Gastrocnemius medialis (tissue), 4 donors: ENCODE results near the gene AP1B1. TPM values are rescaled to one million over a fixed set of nuclear protein-coding genes. Genes with fewer than 3 reads are reported as not detected.
"Not testable (repeated sequence)": the region's sequence is repeated elsewhere in the genome, so short reads cannot be mapped to it uniquely, and the experiment has no call there.

Source experiments
- ATAC-seq, 2 donors: fragments of 150-250 bp; one replicate each; pipeline ENCODE4 v1.9.1; 2016
- DNase-seq, 2 donors: peaks; one replicate each; pipeline ENCODE4 v3.0.0-alpha.2; 2019
- H3K27ac ChIP-seq, 4 donors: fragments of 200-600 bp; sonication (generic); 1 replicate in 1 of 4; 2 replicates in 3 of 4; pipeline ENCODE4 v1.5.1; 2016 to 2018; ENCODE audit warnings: mild to moderate bottlenecking in 2 of 4, moderate library complexity in 1 of 4
- H3K27me3 ChIP-seq, 3 donors: fragments of 200-600 bp; sonication (generic) in 2 of 3; 1 replicate in 1 of 3; 2 replicates in 2 of 3; pipeline versions ENCODE4 v1.5.1 to v1.6.0; 2016 to 2019; ENCODE audit warnings: mild to moderate bottlenecking in 1 of 3, moderate library complexity in 1 of 3
- H3K36me3 ChIP-seq, 2 donors: fragments of 200-600 bp; sonication (generic) in 1 of 2; one replicate each; pipeline ENCODE4 v1.5.1; 2017 to 2018
- H3K4me1 ChIP-seq, 2 donors: fragments of 200-600 bp; sonication (generic) in 1 of 2; one replicate each; pipeline ENCODE4 v1.5.1; 2016 to 2017; ENCODE audit warnings: mild to moderate bottlenecking in 2 of 2
- H3K4me3 ChIP-seq, 4 donors: fragments of 200-600 bp; sonication (generic) in 3 of 4; 1 replicate in 1 of 4; 2 replicates in 3 of 4; pipeline ENCODE4 v1.5.1; 2016 to 2019; ENCODE audit warnings: mild to moderate bottlenecking in 2 of 4
- H3K9me3 ChIP-seq, 3 donors: fragments of 200-600 bp; sonication (generic) in 2 of 3; 1 replicate in 1 of 3; 2 replicates in 2 of 3; pipeline ENCODE4 v1.5.1; 2016 to 2019
- POLR2A ChIP-seq, 2 donors: fragments of 450-650 bp; IDR thresholded peaks; one replicate each; pipeline ENCODE4 v1.6.1; 2017; ENCODE audit warnings: antibody characterized with exemption in 2 of 2, mild to moderate bottlenecking in 2 of 2, moderate library complexity in 2 of 2
- in situ Hi-C, 4 donors: fragments of 200-750 bp; cut with MboI; loops; one replicate each; pipeline versions ENCODE4 v1.15.0 to v1.8.0; 2017; ENCODE audit warnings: low sequenced_read_pairs in 4 of 4
- intact Hi-C: fragments of 100-400 bp; cut with DNase I; formaldehyde crosslinking; loops from one replicate; pipeline ENCODE4 v1.15.1; 2023; ENCODE audit warnings: low total_unique reads
- total RNA-seq, 4 donors: library from RNA; depleted of rRNA; stranded (reverse); fragments of >200 nt; gene quantifications; one replicate each; pipeline versions ENCODE4 v1.1.0 to v1.2.3, GENCODE V29; 2016
- TF ChIP-seq, protein P1 (sequence below), 5 experiments: fragments of 450-650 bp in 3 of 5; fragments of 200-600 bp in 2 of 5; sonication (generic) in 2 of 5; IDR thresholded peaks in 4 of 5; conservative IDR thresholded peaks in 1 of 5; 1 replicate in 4 of 5; 2 replicates in 1 of 5; pipeline ENCODE4 v1.5.1; 2016 to 2019; ENCODE audit warnings: antibody characterized with exemption in 5 of 5, mild to moderate bottlenecking in 3 of 5, moderate library complexity in 3 of 5

Gene AP1B1
- total RNA-seq, 4 donors from 2014 or later, result 26.5 to 44.6 (median 37.3) TPM

DNA sequence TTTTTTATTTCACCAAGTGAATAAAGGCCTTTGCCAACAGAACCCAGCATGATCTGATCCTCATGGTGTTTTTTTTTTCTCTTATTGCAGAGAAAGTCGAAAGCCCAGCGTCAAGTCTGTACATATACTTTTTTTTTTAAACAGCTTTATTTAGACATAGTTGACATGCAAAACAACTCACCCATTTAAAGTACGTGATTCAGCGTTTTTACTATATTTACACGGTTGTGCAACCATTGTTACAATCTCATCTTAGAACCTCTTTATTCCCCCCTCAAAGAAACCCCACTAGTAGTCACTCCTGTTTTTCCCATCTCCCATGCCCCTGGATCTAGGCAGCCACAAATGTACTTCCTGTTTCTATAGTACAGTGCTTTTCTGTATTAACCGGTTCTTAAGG is 20.6 kb upstream of the AP1B1 start:
- intact Hi-C loops, result no loop called here
- in situ Hi-C loops, result no loop called here
- ATAC-seq, result no peak

DNA sequence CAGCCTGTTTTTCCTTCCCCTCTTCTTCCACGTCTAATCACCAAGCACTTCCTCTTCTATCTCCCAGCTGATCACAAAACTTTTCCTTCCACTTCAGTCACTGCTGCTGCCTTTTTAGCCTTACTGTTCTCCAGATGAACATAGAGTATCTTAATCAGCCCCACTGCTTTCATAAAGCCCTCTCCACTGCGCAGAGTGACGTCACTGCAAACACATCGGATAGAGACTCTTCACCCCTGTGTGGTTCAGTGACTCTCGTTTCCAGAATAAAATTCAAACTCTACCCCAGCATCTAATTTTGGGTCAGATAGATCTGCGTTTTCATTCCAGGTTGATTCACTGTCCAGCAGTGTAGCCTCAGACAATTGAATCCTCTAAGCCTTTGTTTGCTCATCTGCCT is 13.2 kb upstream of the AP1B1 start:
- H3K27ac ChIP-seq, ATAC-seq, H3K4me1 ChIP-seq, in situ Hi-C loops, intact Hi-C loops, DNase-seq, H3K9me3 ChIP-seq, H3K36me3 ChIP-seq, H3K4me3 ChIP-seq, H3K27me3 ChIP-seq: not testable (repeated sequence)

More for the DNA sequence above, 20.6 kb upstream of the AP1B1 start:
- no peaks in the 10 kb centered on the region for H3K9me3 ChIP-seq
- DNase-seq, result no peak
- no peaks in the 10 kb centered on the region for H3K36me3 ChIP-seq
- no peak for TF ChIP-seq POLR2A (IDR thresholded peaks at IDR 0.05)
- TF ChIP-seq, protein P1, sequence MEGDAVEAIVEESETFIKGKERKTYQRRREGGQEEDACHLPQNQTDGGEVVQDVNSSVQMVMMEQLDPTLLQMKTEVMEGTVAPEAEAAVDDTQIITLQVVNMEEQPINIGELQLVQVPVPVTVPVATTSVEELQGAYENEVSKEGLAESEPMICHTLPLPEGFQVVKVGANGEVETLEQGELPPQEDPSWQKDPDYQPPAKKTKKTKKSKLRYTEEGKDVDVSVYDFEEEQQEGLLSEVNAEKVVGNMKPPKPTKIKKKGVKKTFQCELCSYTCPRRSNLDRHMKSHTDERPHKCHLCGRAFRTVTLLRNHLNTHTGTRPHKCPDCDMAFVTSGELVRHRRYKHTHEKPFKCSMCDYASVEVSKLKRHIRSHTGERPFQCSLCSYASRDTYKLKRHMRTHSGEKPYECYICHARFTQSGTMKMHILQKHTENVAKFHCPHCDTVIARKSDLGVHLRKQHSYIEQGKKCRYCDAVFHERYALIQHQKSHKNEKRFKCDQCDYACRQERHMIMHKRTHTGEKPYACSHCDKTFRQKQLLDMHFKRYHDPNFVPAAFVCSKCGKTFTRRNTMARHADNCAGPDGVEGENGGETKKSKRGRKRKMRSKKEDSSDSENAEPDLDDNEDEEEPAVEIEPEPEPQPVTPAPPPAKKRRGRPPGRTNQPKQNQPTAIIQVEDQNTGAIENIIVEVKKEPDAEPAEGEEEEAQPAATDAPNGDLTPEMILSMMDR (IDR thresholded peaks at IDR 0.05 in 4 of 5, conservative IDR thresholded peaks at IDR 0.05 in 1 of 5), result no peak
- no peak overlapping the region for H3K27ac ChIP-seq
- H3K4me1 ChIP-seq, result no peaks in the 10 kb centered on the region
- H3K4me3 ChIP-seq, result no peak overlapping the region
- no peaks in the 10 kb centered on the region for H3K27me3 ChIP-seq

- H3K27ac ChIP-seq, result no peak overlapping the region
- ATAC-seq, result no peak
- no peak overlapping the region for H3K4me3 ChIP-seq
- no peaks in the 10 kb centered on the region for H3K27me3 ChIP-seq
- TF ChIP-seq, protein P1 (IDR thresholded peaks at IDR 0.05 in 4 of 5, conservative IDR thresholded peaks at IDR 0.05 in 1 of 5), result no peak
- no peak for TF ChIP-seq POLR2A (IDR thresholded peaks at IDR 0.05)
- H3K36me3 ChIP-seq, result no peaks in the 10 kb centered on the region
- DNase-seq, result no peak
- in situ Hi-C loops, result no loop called here
- H3K4me1 ChIP-seq, result no peaks in the 10 kb centered on the region
- no peaks in the 10 kb centered on the region for H3K9me3 ChIP-seq
- intact Hi-C loops, result no loop called here
These were observed 12.2 kb upstream of the AP1B1 start for GRCh38 chr22:29400576-29400975.

DNA sequence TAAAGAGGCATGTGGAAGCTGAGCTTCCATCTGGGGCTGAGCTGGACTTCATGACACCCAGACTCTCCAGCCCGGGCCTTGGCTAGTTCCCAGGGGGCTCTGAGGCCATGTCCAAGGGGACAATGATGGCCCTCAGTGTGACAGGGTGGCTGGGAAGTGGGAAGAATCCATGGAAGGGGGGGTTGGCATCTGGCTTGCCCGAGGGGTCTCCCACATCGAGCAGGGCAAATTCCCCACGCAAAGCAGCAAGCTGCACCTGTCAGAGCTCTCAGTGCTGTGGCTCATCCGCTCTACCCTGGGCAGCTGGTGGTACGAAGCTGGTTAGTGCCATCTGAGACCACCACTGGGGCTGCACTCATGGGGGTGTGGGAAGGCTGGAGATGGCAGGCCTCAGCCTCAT is 9.4 kb upstream of the AP1B1 start:
- no peaks in the 10 kb centered on the region for H3K27me3 ChIP-seq
- no peaks in the 10 kb centered on the region for H3K9me3 ChIP-seq
- H3K36me3 ChIP-seq, result no peaks in the 10 kb centered on the region
- intact Hi-C loops, result loop anchor here (10.0 kb wide), 1 partner anchor 127 kb away; no protein-coding TSS in a partner anchor
- ATAC-seq (no peak), DNase-seq (no peak)
- TF ChIP-seq, protein P1 (IDR thresholded peaks at IDR 0.05 in 4 of 5, conservative IDR thresholded peaks at IDR 0.05 in 1 of 5), result no peak
- TF ChIP-seq POLR2A (IDR thresholded peaks at IDR 0.05), result no peak
- in situ Hi-C loops, result loop anchor here in 2 of 4 donors (10.0 kb wide), 2 partner anchors 93 to 127 kb away; partner anchors contain the start of gene GAS2L1 (in 1 of the 2)
- no peak overlapping the region for H3K27ac ChIP-seq
- H3K4me3 ChIP-seq, result no peak overlapping the region
- H3K4me1 ChIP-seq, result no peaks in the 10 kb centered on the region

- DNase-seq (no peak), ATAC-seq (no peak)
- Histone ChIP-seq H3K27me3 (no peaks in the 10 kb centered on the region), H3K9me3 (no peaks in the 10 kb centered on the region), H3K36me3 (no peaks in the 10 kb centered on the region), H3K27ac (no peak overlapping the region), H3K4me3 (no peak overlapping the region), H3K4me1 (no peaks in the 10 kb centered on the region)
- TF ChIP-seq, protein P1 (IDR thresholded peaks at IDR 0.05 in 4 of 5, conservative IDR thresholded peaks at IDR 0.05 in 1 of 5), result no peak
- TF ChIP-seq POLR2A (IDR thresholded peaks at IDR 0.05), result no peak
- in situ Hi-C loops (loop anchor here in 2 of 4 donors (10.0 kb wide), 2 partner anchors 91 to 129 kb away; partner anchors contain the start of gene GAS2L1 (in 1 of the 2)), intact Hi-C loops (loop anchor here (10.0 kb wide), 1 partner anchor 129 kb away; no protein-coding TSS in a partner anchor)
These were observed 7.8 kb upstream of the AP1B1 start for GRCh38 chr22:29396126-29396525.
